Activated T-cell treated with anti-CD3 and anti-CD28 coated beads, Interleukin-2, amount 50 U/mL, for 4 hours (primary cell): ENCODE measurements around the gene KLF6. TPM values are rescaled to one million over a fixed set of nuclear protein-coding genes. Genes with fewer than 3 reads are reported as not detected.
"Not testable (repeated sequence)": the region's sequence is repeated elsewhere in the genome, so short reads cannot be mapped to it uniquely, and the experiment has no call there.

Experiments used
- ATAC-seq, 2 donors: fragments of 200-7000 bp; cut with Tn5 transposase; one replicate each; pipeline ENCODE4 v1.10.0; 2021
- DNase-seq: peaks from one replicate; pipeline ENCODE4 v3.0.0-alpha.2; 2020
- H3K27me3 Mint-ChIP-seq: one replicate; pipeline ENCODE4 v1.8.0; 2021; ENCODE audit warnings: low read depth, mixed read lengths
- H3K36me3 Mint-ChIP-seq: one replicate; pipeline ENCODE4 v1.8.0; 2022; ENCODE audit warnings: mixed read lengths; ENCODE audit not compliant: insufficient read depth
- H3K4me1 Mint-ChIP-seq: one replicate; pipeline ENCODE4 v1.8.0; 2021; ENCODE audit warnings: low read depth, mixed read lengths
- H3K4me3 Mint-ChIP-seq: one replicate; pipeline ENCODE4 v1.8.0; 2021; ENCODE audit warnings: mild to moderate bottlenecking, moderate library complexity, mixed read lengths
- H3K9me3 Mint-ChIP-seq: one replicate; pipeline ENCODE4 v1.8.0; 2021; ENCODE audit warnings: mixed read lengths
- total RNA-seq, 3 donors: library from RNA; stranded (reverse); gene quantifications; one replicate each; pipeline ENCODE4 v1.2.1, GENCODE V29; 2021

The KLF6 gene
- total RNA-seq, 3 donors from 2014 or later = 188 to 247 (median 209) TPM

GRCh38 chr10:3738855-3739350 is 46.1 kb downstream of the KLF6 start:
- no peaks in the 10 kb centered on the region for H3K27me3 Mint-ChIP-seq
- DNase-seq (no peak), ATAC-seq (no peak)
- H3K36me3 Mint-ChIP-seq = no peaks in the 10 kb centered on the region
- no peaks in the 10 kb centered on the region for H3K9me3 Mint-ChIP-seq
- H3K4me1 Mint-ChIP-seq = peaks cover 30% of the 10 kb centered on the region
- H3K4me3 Mint-ChIP-seq = no peak overlapping the region

- Mint-ChIP-seq H3K4me1 (peaks cover 30% of the 10 kb centered on the region), H3K36me3 (no peaks in the 10 kb centered on the region), H3K27me3 (no peaks in the 10 kb centered on the region), H3K4me3 (no peak overlapping the region), H3K9me3 (no peaks in the 10 kb centered on the region)
- DNase-seq = no peak
- ATAC-seq = no peak
Measured at GRCh38 chr10:3737864-3738263, 47.1 kb downstream of the KLF6 start.

- DNase-seq (no peak), ATAC-seq (no peak)
- peaks cover 10% of the 10 kb centered on the region for H3K4me1 Mint-ChIP-seq
- H3K4me3 Mint-ChIP-seq = no peak overlapping the region
- no peaks in the 10 kb centered on the region for H3K36me3 Mint-ChIP-seq
- H3K27me3 Mint-ChIP-seq = no peaks in the 10 kb centered on the region
- H3K9me3 Mint-ChIP-seq = peaks cover 6% of the 10 kb centered on the region
Measured at GRCh38 chr10:3735175-3735574, 49.8 kb downstream of the KLF6 start.

- H3K9me3 Mint-ChIP-seq = peaks cover 6% of the 10 kb centered on the region
- ATAC-seq = no peak
Measured at GRCh38 chr10:3734111-3734510, 50.9 kb downstream of the KLF6 start.

GRCh38 chr10:3732183-3732582 is 52.8 kb downstream of the KLF6 start:
- H3K36me3 Mint-ChIP-seq, H3K4me3 Mint-ChIP-seq, H3K4me1 Mint-ChIP-seq, ATAC-seq, H3K27me3 Mint-ChIP-seq, DNase-seq, H3K9me3 Mint-ChIP-seq: not testable (repeated sequence)

More at GRCh38 chr10:3734111-3734510, 50.9 kb downstream of the KLF6 start:
- Mint-ChIP-seq H3K4me3 (no peak overlapping the region), H3K4me1 (peaks cover 6% of the 10 kb centered on the region), H3K36me3 (no peaks in the 10 kb centered on the region), H3K27me3 (no peaks in the 10 kb centered on the region)
- DNase-seq = no peak

GRCh38 chr10:3729397-3729976 is 55.5 kb downstream of the KLF6 start:
- no peak for DNase-seq
- ATAC-seq = no peak

GRCh38 chr10:3728563-3728962 is 56.4 kb downstream of the KLF6 start:
- H3K36me3 Mint-ChIP-seq = no peaks in the 10 kb centered on the region
- H3K27me3 Mint-ChIP-seq = peaks cover 3% of the 10 kb centered on the region
- peaks cover 6% of the 10 kb centered on the region for H3K9me3 Mint-ChIP-seq
- H3K4me1 Mint-ChIP-seq = peaks cover 2% of the 10 kb centered on the region
- no peak overlapping the region for H3K4me3 Mint-ChIP-seq
- DNase-seq = no peak
- no peak for ATAC-seq

More at GRCh38 chr10:3729397-3729976, 55.5 kb downstream of the KLF6 start:
- H3K36me3 Mint-ChIP-seq = no peaks in the 10 kb centered on the region
- H3K4me1 Mint-ChIP-seq = peaks cover 2% of the 10 kb centered on the region
- H3K27me3 Mint-ChIP-seq = peaks cover 3% of the 10 kb centered on the region
- H3K4me3 Mint-ChIP-seq = no peak overlapping the region
- peaks cover 6% of the 10 kb centered on the region for H3K9me3 Mint-ChIP-seq

- Mint-ChIP-seq H3K27me3 (peaks cover 3% of the 10 kb centered on the region), H3K4me3 (no peak overlapping the region), H3K9me3 (peaks cover 3% of the 10 kb centered on the region), H3K4me1 (peaks cover 2% of the 10 kb centered on the region), H3K36me3 (no peaks in the 10 kb centered on the region)
- no peak for ATAC-seq
- no peak for DNase-seq
Measured at GRCh38 chr10:3727268-3727667, 57.7 kb downstream of the KLF6 start.
